Right renal pelvis (tissue), 4 donors: ENCODE measurements around the gene GPHN. TPM values are rescaled to one million over a fixed set of nuclear protein-coding genes. Genes with fewer than 3 reads are reported as not detected.
"Not testable (repeated sequence)": the region's sequence is repeated elsewhere in the genome, so short reads cannot be mapped to it uniquely, and the experiment has no call there.

Source experiments
- DNase-seq, 4 donors: peaks; one replicate each; pipeline ENCODE4 v3.0.0-alpha.2; 2013; ENCODE audit warnings: low read depth in 4 of 4, low spot score in 3 of 4, missing footprints in 1 of 4
- polyA plus RNA-seq, 4 donors: library from polyadenylated mRNA; unstranded; fragments of 120-200 nt; gene quantifications; one replicate each; pipeline ENCODE4 v1.2.1, GENCODE V29; 2013; ENCODE audit not compliant: insufficient read length in 4 of 4

The GPHN gene
- polyA plus RNA-seq, 4 donors = 73.3 to 86.0 (median 82.5) TPM

DNA sequence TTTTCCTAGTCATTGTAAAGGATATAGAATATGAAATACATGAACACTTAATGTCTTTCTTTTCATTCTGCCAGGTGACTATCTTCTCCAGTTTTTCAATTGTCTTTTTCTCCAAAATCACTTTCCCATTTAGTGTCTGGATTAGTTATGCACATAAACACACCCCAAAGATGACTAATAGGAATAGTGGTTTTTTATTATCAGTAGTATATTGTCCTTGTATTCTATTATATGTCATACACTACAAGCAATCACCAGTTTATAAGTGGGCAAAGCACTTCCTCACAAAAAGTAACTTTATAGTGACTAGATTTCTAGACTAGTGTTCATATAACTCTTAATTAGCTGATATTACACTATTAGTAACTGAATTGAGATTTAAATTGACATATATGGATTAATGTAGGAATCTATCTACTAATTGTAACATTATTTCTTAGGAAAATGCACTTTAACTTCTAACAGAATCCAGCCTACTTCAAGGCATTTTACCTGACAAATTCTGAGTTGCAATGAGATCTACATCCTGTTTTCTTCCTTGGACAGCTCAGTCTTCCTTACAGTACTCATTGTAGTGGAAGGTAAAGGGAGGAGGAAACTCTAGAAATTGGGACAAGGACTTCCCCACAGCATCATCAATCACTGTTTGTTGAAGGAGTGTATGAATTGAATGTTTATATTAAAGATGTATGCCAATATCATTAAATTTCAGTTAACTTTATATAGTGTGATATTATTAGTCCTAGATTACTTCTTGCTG, 495.2 kb downstream of the GPHN start:
- DNase-seq = no peak

- no peak for DNase-seq
These were observed 496.6 kb downstream of the GPHN start for GRCh38 chr14:67004521-67004920.

DNA sequence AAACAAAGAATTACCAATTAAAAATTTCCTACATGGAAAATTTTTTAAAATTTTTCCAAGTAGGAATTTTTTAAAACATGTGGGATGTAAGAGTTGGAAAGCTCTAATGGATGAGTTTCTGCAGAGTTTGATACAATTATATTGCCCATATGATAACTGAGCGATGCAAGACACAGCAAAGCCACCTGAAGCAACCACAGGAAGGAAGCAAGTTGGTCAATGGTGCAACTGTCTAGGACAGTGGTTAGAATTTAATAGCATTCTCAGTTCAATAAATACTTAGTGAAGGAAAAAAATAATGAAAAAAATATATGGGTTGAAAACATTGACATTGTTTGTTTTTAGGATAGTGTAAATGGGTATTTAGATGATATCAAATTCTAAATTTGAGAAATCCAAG, 502.7 kb downstream of the GPHN start:
- DNase-seq = no peak

DNA sequence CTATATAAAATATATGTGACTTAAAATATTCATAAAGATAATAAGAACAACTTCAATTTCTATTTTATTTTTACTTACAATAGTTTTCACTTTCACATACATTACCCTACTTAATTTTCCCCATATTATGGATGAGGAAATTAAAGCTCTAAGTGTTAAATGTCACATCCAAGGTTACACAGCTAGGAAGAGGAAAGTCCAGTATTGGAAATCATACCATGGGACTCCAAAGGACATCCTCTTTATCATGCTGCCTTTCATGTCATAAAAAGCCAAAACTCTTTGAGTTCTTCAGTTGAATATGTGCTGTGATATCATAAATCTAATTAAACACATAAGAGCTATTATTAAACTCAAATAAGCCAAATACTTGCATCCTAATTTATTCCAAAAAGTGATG, 508.9 kb downstream of the GPHN start:
- no peak for DNase-seq

DNA sequence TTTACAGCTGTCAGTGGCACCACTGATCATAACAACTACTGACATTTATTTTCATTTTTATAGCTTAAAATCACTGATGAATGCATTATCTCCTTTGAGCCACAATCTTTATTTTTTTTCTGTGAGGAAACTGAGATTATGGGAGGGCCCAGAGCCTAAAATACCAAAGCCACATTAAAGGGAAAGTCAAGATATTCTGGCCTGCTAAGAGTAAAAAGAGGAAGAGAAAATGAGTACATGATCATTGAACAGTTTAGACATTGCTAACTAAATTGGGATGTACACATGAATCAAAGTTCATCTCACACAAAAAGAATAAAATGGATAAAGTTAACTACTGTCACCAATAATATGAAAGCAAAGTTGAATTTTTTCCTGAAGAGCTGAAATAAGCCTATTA, 510.8 kb downstream of the GPHN start:
- no peak for DNase-seq

- DNase-seq = no peak
These were observed 511.8 kb downstream of the GPHN start for GRCh38 chr14:67019796-67020195.

DNA sequence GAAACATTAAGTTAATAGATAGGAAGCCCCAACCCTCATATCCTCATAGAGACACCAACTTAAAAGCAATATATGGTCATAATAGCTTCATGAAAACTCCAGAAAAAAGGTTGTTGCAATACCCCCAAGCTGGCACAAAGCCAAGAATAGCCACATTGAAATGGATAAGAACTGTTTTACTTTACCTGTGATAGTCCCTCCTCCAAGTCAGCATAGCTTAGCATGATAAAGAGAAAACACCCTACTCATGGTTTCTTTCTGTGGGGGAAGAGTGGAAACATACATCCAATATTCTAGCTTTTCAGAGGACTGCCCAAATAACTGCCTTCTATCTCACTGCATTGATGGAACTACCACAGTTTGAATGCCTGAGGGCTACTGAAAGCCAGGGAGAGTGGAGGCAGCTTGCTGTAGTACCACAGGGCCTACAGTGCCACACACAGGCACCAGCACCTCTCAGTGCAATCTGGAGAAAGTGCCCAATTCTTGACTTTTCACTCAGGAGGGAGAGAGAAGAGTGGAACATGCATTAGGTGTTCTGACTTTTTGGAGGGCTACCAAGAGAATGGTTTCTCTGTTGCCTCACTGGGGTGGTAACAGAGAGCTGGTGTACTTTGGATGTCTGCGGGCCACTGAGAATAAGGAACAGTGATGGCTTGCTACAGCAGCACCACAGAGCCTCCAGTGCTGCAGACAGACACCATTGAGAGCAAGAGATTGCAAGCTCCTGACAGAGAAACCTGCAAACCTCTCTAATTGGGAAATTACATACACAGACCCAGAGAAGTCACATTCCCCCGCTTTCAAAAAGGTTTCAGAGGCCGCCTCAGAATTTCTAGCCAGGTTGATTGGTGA, 524.2 kb downstream of the GPHN start:
- DNase-seq = no peak

- no peak for DNase-seq
These were observed 537.5 kb downstream of the GPHN start for GRCh38 chr14:67045440-67045839.

DNA sequence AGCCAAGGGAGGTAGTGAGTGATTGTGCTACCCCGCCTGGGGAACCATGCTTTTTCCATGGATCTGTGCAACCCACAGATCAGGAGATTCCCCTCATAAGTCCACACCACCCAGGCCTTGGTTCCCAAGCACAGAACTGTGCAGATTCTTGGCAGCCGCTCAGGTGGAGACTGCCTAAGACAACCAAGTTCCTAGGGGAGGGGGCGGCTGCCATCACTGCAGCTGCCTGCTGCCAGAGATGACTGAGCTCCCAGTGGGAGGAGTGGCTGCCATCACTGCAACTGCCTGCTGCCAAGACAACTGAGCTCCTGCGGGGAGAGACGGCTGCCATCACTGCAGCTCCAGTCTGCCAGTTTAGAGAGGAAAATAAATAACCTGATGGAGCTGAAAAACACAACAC, 542.9 kb downstream of the GPHN start:
- no peak for DNase-seq

DNA sequence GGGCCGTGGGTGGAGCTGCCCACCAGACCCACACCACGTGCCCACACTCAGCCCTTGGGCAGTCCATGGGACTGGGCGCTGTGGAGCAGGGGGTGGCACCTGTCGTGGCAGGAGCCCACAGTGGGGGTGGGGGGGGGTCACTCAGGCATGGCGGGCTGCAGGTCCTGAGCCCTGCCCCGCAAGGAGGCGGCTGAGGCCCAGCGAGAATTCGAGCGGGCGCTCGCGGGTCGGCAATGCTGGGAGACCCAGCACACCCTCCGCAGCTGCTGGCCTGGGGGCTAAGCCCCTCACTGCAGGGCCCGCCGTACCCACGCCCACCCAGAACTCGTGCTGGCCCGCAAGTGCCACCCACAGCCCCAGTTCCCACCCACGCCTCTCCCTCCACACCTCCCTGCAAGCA, 548.7 kb downstream of the GPHN start:
- no peak for DNase-seq

DNA sequence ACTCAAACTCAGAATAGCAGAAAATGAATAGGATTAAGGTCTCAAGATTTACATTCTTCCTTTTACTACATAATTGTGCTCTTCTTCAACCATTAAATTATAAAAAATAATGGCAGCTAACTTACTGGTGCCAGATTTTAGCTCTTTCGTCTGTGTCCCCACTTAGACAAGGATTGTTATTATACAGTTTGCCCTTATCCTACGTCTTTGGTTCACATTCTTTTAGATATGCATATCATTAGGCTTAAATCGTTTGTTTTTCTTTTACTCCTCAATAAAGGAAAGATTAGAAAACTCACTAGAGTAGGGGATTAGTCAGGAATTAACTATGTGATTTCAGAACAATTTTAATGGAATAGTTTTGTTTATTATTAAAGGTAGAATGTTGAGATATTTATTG, 551.6 kb downstream of the GPHN start:
- no peak for DNase-seq

DNA sequence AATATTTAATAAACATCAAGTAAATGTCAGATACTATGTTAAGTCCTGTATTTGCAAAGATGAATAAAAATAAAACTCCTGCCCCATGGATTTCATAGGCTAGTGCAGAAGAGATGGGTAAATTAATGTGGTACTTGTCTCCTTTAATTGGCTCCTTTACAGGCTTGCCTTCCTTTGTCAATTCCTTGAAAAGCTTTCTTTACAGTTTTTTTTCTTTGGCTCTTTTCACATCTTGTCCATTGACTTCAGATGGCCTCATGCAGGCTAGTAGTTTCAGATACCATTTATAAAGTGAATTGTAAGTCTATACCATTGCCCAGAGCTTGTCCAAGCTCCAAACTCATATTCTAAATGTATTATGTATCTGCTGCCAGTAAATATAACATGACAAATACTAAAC, 552.6 kb downstream of the GPHN start:
- DNase-seq = no peak

DNA sequence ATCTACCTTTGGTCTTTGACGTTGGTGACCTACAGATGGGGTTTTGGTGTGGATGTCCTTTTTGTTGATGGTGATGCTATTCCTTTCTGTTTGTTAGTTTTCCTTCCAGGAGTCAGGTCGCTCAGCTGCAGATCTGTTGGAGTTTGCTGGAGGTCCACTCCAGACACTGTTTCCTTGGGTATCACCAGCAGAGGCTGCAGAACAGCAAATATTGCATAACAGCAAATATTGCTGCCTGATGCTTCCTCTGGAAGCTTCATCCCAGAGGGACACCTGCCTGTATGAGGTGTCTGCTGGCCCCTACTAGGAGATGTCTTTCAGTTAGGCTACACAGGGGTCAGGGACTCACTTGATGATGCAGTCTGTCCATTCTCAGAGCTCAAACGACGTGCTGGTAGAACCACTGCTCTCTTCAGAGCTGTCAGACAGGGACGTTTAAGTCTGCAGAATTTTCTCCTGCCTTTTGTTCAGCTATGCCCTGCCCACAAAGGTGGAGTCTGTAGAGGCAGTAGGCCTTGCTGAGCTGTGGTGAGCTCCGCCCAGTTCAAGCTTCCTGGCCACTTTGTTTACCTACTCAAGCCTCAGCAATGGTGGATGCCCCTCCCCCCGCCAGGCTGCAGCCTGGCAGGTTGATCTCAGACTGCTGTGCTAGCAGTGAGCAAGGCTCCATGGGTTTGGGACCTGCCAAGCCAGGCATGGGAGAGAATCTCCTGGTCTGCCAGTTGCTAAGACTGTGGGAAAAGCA, 559.3 kb downstream of the GPHN start:
- not testable (repeated sequence) for DNase-seq

GRCh38 chr14:67068251-67068650, 560.3 kb downstream of the GPHN start:
- DNase-seq = no peak

DNA sequence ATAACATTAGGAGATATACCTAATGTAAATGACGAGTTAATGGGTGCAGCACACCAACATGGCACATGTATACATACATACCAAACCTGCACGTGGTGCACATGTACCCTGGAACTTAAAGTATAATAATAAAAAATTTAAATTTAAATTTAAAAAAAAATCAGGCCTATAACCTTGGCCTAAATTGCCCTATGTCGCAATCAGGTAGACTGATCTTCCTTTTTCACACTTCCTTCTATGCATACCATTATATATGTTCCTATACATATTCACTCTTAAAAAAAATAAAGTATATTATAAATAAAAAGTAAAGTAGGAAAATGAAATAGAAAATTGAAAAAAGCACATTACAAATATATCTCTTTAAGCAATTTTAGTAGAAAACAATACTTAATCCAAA, 563.6 kb downstream of the GPHN start:
- no peak for DNase-seq

GRCh38 chr14:67077921-67078320, 570.0 kb downstream of the GPHN start:
- DNase-seq = no peak

DNA sequence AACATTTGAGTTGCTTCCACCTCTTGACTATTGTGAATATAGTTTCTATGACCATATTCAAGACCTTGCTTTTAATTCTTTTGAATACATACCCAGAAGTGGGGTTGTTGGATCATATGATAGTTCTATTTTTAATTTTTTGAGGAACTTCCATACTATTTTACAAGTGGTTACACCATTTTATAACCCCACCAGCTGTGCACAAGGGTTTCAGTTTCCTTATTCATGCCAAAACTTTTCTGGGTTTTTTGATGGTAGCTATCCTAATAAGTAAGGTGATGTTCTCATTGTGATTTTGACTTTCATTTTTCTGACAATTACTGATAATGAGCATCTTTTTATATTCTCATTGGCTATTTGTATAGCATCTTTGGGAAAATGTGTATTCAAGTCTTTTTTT, 571.9 kb downstream of the GPHN start:
- no peak for DNase-seq

GRCh38 chr14:67108230-67108629, 600.3 kb downstream of the GPHN start:
- DNase-seq = no peak

DNA sequence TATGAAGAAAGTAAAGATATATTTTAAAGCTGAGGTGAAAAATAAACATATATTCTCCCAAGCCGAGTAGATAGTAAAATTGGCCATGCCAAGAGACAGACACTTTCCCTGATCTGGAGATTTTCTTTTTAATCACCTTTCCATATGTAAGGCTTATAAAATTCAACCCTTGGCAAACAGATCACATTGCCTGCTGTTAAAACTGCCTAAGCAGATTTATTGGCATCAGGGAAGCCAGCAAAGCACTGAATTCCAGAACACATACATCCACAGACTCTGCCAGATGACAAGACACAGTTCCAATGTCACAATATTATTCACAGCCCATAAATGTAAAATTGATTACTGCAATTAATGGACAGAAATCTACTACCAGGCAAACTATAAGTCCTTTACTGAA, 603.1 kb downstream of the GPHN start:
- DNase-seq = peak in 1 of 4 donors; percentile 3

DNA sequence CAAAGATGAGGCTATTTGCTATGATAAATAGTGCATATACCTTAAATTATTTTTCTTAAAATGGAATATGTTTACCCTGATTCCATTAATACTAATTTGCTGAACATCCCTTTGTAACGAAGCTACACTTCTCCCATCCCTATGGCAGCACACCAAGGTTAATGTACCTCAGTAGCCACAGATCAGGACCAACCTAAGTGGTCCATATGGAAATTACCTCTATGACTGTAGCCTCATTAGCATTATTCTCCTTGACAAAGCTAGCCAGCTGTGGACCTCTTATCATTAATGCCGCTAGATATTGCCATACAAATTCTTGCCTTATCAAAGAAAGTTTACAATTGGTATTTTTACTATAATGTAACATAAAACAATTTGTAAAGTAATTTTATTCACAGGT, 604.4 kb downstream of the GPHN start:
- no peak for DNase-seq

DNA sequence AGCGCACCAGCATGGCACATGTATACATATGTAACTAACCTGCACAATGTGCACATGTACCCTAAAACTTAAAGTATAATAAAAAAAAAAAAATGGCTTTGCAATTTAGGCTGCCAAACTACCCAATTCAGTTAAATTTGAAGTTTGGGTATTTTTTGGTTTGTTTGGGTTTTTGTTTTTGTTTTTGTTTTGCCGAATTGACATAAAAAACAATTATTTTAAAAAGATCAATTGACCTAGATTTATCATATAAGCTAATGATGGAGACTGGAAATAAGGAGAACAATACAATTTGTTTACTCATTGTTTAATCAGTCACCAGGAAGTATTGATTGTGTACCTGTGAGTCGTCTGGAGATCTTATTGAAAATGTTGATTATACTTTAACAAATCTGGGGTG, 619.2 kb downstream of the GPHN start:
- DNase-seq = no peak
